Aorta (tissue), 5 donors: ENCODE measurements around the gene LRMDA. TPM values are rescaled to one million over a fixed set of nuclear protein-coding genes. Genes with fewer than 3 reads are reported as not detected.

ENCODE experiments used
- ATAC-seq: fragments of 200-7000 bp; cut with Tn5 transposase; one replicate; pipeline ENCODE4 v1.9.1; 2022; ENCODE audit warnings: moderate library complexity; ENCODE audit not compliant: low FRiP score
- DNase-seq, 2 donors: peaks; one replicate each; pipeline ENCODE4 v3.0.0-alpha.2; 2020
- H3K27ac ChIP-seq, 2 donors: one replicate each; pipeline ENCODE4 v1.5.1; 2013; ENCODE audit warnings: low read length in 2 of 2, mild to moderate bottlenecking in 2 of 2, moderate library complexity in 2 of 2, control low read depth in 1 of 2, inconsistent platforms in 1 of 2, low read depth in 1 of 2
- H3K27me3 ChIP-seq, 2 donors: one replicate each; pipeline ENCODE4 v1.6.1; 2013; ENCODE audit warnings: control low read depth in 1 of 2, low read length in 1 of 2, mild to moderate bottlenecking in 1 of 2, moderate library complexity in 1 of 2; ENCODE audit not compliant: insufficient read depth in 2 of 2, control insufficient read depth in 1 of 2
- H3K36me3 ChIP-seq, 2 donors: one replicate each; pipeline ENCODE4 v1.6.1; 2013; ENCODE audit warnings: control low read depth in 1 of 2, low read length in 1 of 2, mild to moderate bottlenecking in 1 of 2; ENCODE audit not compliant: insufficient read depth in 2 of 2, control insufficient read depth in 1 of 2
- H3K4me1 ChIP-seq, 2 donors: one replicate each; pipeline ENCODE4 v1.6.1; 2013; ENCODE audit warnings: low read length in 2 of 2, control low read depth in 1 of 2, mild to moderate bottlenecking in 1 of 2, moderate library complexity in 1 of 2; ENCODE audit not compliant: insufficient read depth in 2 of 2, control insufficient read depth in 1 of 2
- H3K4me3 ChIP-seq, 2 donors: one replicate each; pipeline ENCODE4 v1.5.1; 2013; ENCODE audit warnings: low read length in 2 of 2, control low read depth in 1 of 2, mild to moderate bottlenecking in 1 of 2
- H3K9me3 ChIP-seq: one replicate; pipeline ENCODE4 v1.6.1; 2013; ENCODE audit warnings: mild to moderate bottlenecking, low read length; ENCODE audit not compliant: control insufficient read depth
- WGBS, 2 donors: extraction: QIAGEN DNeasy Blood & Tissue Kit; methylation state at CpG; one replicate each; pipeline ENCODE4 v1.1.7; 2013; 5-methylcytosine and 5-hydroxymethylcytosine counted together
- intact Hi-C, 2 donors: fragments of 100-400 bp; cut with DNase I; formaldehyde crosslinking; loops; one replicate each; pipeline versions ENCODE4 v1.14.2 to v1.15.0; 2022
- polyA plus RNA-seq, 2 donors: library from polyadenylated mRNA; stranded (reverse); fragments of 200-250 nt; gene quantifications; one replicate each; pipeline ENCODE4 v1.2.3, GENCODE V29; 2013
- total RNA-seq, 2 donors: library from RNA; stranded (reverse); fragmentation: NEBNext Ultra II Directional; extraction: Animal tissue kit (Norgen Biotek cat#: 25700); gene quantifications; one replicate each; pipeline ENCODE4 v1.2.1, GENCODE V29; 2021
- donor health status: healthy with polysubstance abuse.
- donor health status: Bipolar disorder and iron deficiency.
- donor health status: DM: no; HTN: no; CAD: no.
- donor health status: DM: no; HTN: no; CAD: no.
- donor health status: DM: yes; HTN: yes; CAD: no.

The LRMDA gene
- total and polyA plus RNA-seq, 4 donors, result 7.4 to 25.7 (median 14.7) TPM

- ATAC-seq (no peak), DNase-seq (no peak)
- 95 to 98% methylated on average over 5 of the region's 5 CpGs for WGBS, 2 donors
- Histone ChIP-seq H3K4me3 (no peak overlapping the region), H3K27me3 (no peaks in the 10 kb centered on the region), H3K36me3 (no peaks in the 10 kb centered on the region), H3K4me1 (no peaks in the 10 kb centered on the region), H3K9me3 (peaks cover 2% of the 10 kb centered on the region), H3K27ac (peak overlapping the region; percentile 57 to 85)
- intact Hi-C loops, result loop anchor here in 1 of 2 donors (5.0 kb wide), 1 partner anchor 91 kb away; no protein-coding TSS in a partner anchor
Measured at GRCh38 chr10:76492678-76493472, 1061.5 kb downstream of the LRMDA start.

- Histone ChIP-seq H3K27ac (no peak overlapping the region), H3K4me1 (no peaks in the 10 kb centered on the region), H3K36me3 (no peaks in the 10 kb centered on the region), H3K9me3 (peaks cover 2% of the 10 kb centered on the region), H3K27me3 (no peaks in the 10 kb centered on the region), H3K4me3 (no peak overlapping the region)
- no peak for DNase-seq
- ATAC-seq, result no peak
- intact Hi-C loops, result no loop called here
Measured at GRCh38 chr10:76497666-76498065, 1066.2 kb downstream of the LRMDA start.

- H3K4me3 ChIP-seq, result no peak overlapping the region
- H3K9me3 ChIP-seq, result no peaks in the 10 kb centered on the region
- intact Hi-C loops, result no loop called here
- no peaks in the 10 kb centered on the region for H3K4me1 ChIP-seq
- no peak for ATAC-seq
- H3K27me3 ChIP-seq, result no peaks in the 10 kb centered on the region
- H3K27ac ChIP-seq, result no peak overlapping the region
- DNase-seq, result no peak
- WGBS, 2 donors, result 96% methylated on average over 1 of the region's 1 CpG
- no peaks in the 10 kb centered on the region for H3K36me3 ChIP-seq
Measured at GRCh38 chr10:76504823-76505222, 1073.4 kb downstream of the LRMDA start.

GRCh38 chr10:76509446-76509845 lies 1078.0 kb downstream of the LRMDA start:
- WGBS, 2 donors, result 56 to 60% methylated on average over 3 of the region's 3 CpGs
- no peaks in the 10 kb centered on the region for H3K4me1 ChIP-seq
- ATAC-seq, result no peak
- H3K9me3 ChIP-seq, result no peaks in the 10 kb centered on the region
- no peak overlapping the region for H3K27ac ChIP-seq
- no peaks in the 10 kb centered on the region for H3K27me3 ChIP-seq
- intact Hi-C loops, result no loop called here
- no peak for DNase-seq
- no peak overlapping the region for H3K4me3 ChIP-seq
- no peaks in the 10 kb centered on the region for H3K36me3 ChIP-seq

- WGBS, 2 donors, result 26 to 60% methylated on average over 2 of the region's 2 CpGs
- Histone ChIP-seq H3K4me3 (no peak overlapping the region), H3K4me1 (no peaks in the 10 kb centered on the region), H3K27ac (no peak overlapping the region), H3K9me3 (no peaks in the 10 kb centered on the region), H3K27me3 (no peaks in the 10 kb centered on the region), H3K36me3 (no peaks in the 10 kb centered on the region)
- intact Hi-C loops, result no loop called here
- no peak for ATAC-seq
- no peak for DNase-seq
Measured at GRCh38 chr10:76514321-76514720, 1082.9 kb downstream of the LRMDA start.

- ATAC-seq, result no peak
- no peaks in the 10 kb centered on the region for H3K36me3 ChIP-seq
- intact Hi-C loops, result no loop called here
Measured at GRCh38 chr10:76514869-76515268, 1083.4 kb downstream of the LRMDA start.

GRCh38 chr10:76522547-76522946 lies 1091.1 kb downstream of the LRMDA start:
- H3K4me1 ChIP-seq, result no peaks in the 10 kb centered on the region
- no peak overlapping the region for H3K27ac ChIP-seq
- no peaks in the 10 kb centered on the region for H3K36me3 ChIP-seq
- ATAC-seq (no peak), DNase-seq (no peak)
- no peaks in the 10 kb centered on the region for H3K9me3 ChIP-seq
- no peak overlapping the region for H3K4me3 ChIP-seq
- H3K27me3 ChIP-seq, result no peaks in the 10 kb centered on the region
- intact Hi-C loops, result no loop called here
- WGBS, 2 donors, result 90 to 99% methylated on average over 7 of the region's 7 CpGs

More at GRCh38 chr10:76514869-76515268, 1083.4 kb downstream of the LRMDA start:
- Histone ChIP-seq H3K9me3 (no peaks in the 10 kb centered on the region), H3K4me1 (no peaks in the 10 kb centered on the region), H3K4me3 (no peak overlapping the region), H3K27ac (no peak overlapping the region), H3K27me3 (no peaks in the 10 kb centered on the region)
- no peak for DNase-seq
- 98% methylated on average over 1 of the region's 1 CpG for WGBS, 2 donors

GRCh38 chr10:76523246-76523645 lies 1091.8 kb downstream of the LRMDA start:
- intact Hi-C loops, result no loop called here
- no peaks in the 10 kb centered on the region for H3K36me3 ChIP-seq

GRCh38 chr10:76523791-76524351 lies 1092.4 kb downstream of the LRMDA start:
- Histone ChIP-seq H3K9me3 (no peaks in the 10 kb centered on the region), H3K27ac (no peak overlapping the region), H3K27me3 (no peaks in the 10 kb centered on the region), H3K4me1 (no peaks in the 10 kb centered on the region), H3K4me3 (no peak overlapping the region), H3K36me3 (no peaks in the 10 kb centered on the region)
- WGBS, 2 donors, result 82% methylated on average over 12 of the region's 12 CpGs
- ATAC-seq, result no peak
- DNase-seq, result no peak
- intact Hi-C loops, result no loop called here

More at GRCh38 chr10:76523246-76523645, 1091.8 kb downstream of the LRMDA start:
- no peak for ATAC-seq
- Histone ChIP-seq H3K27ac (peak overlapping the region in 1 of 2 donors; percentile 57), H3K4me3 (no peak overlapping the region), H3K4me1 (no peaks in the 10 kb centered on the region), H3K27me3 (no peaks in the 10 kb centered on the region), H3K9me3 (no peaks in the 10 kb centered on the region)
- DNase-seq, result peak in 1 of 2 donors; percentile 37
- WGBS, 2 donors, result 63% methylated on average over 5 of the region's 5 CpGs
